MM.1S (cell line): ENCODE results near the gene MARCHF10.

ENCODE experiments used
- DNase-seq: peaks from one replicate; pipeline ENCODE4 v3.0.0-alpha.2; 2015
- H2AFZ ChIP-seq: fragments of 300-600 bp; sonication (generic); 2 replicates; pipeline ENCODE4 v1.6.0; 2016; ENCODE audit warnings: antibody characterized with exemption, low read length
- H3F3A ChIP-seq: fragments of 300-600 bp; sonication (generic); 2 replicates; pipeline ENCODE4 v1.6.1; 2016; ENCODE audit warnings: mild to moderate bottlenecking, antibody characterized with exemption, low read length, moderate library complexity, mixed read lengths; ENCODE audit not compliant: insufficient read depth
- H3K27ac ChIP-seq: fragments of 300-600 bp; sonication (generic); 2 replicates; pipeline ENCODE4 v1.5.1; 2016; ENCODE audit warnings: mild to moderate bottlenecking, low read length
- H3K27me3 ChIP-seq: fragments of 300-600 bp; sonication (generic); replicated peaks from 2 replicates; pipeline ENCODE4 v1.6.0; 2016; ENCODE audit warnings: low read length; ENCODE audit not compliant: insufficient read depth
- H3K36me3 ChIP-seq: fragments of 300-600 bp; sonication (generic); replicated peaks from 2 replicates; pipeline ENCODE4 v1.6.1; 2016; ENCODE audit warnings: mild to moderate bottlenecking, low read length, mixed read lengths; ENCODE audit not compliant: insufficient read depth
- H3K4me1 ChIP-seq: fragments of 300-600 bp; sonication (generic); 2 replicates; pipeline ENCODE4 v1.6.1; 2016; ENCODE audit warnings: low read length, mixed read lengths
- H3K4me2 ChIP-seq: fragments of 300-600 bp; sonication (generic); 2 replicates; pipeline ENCODE4 v1.6.0; 2016; ENCODE audit warnings: low read depth, low read length
- H3K4me3 ChIP-seq: fragments of 300-600 bp; sonication (generic); 2 replicates; pipeline ENCODE4 v1.5.1; 2016; ENCODE audit warnings: low read length, mixed read lengths
- H3K79me2 ChIP-seq: fragments of 300-600 bp; sonication (generic); 2 replicates; pipeline ENCODE4 v1.6.1; 2016; ENCODE audit warnings: mixed run types, low read length, mixed read lengths
- H3K9ac ChIP-seq: fragments of 300-600 bp; sonication (generic); 2 replicates; pipeline ENCODE4 v1.6.1; 2016; ENCODE audit warnings: low read length, mixed read lengths
- H3K9me2 ChIP-seq: fragments of 300-600 bp; sonication (generic); replicated peaks from 2 replicates; pipeline ENCODE4 v1.6.1; 2016; ENCODE audit warnings: mild to moderate bottlenecking, low read length, mixed read lengths; ENCODE audit not compliant: insufficient read depth
- H3K9me3 ChIP-seq: fragments of 300-600 bp; sonication (generic); replicated peaks from 2 replicates; pipeline ENCODE4 v1.6.1; 2016; ENCODE audit warnings: mild to moderate bottlenecking, low read length, mixed read lengths; ENCODE audit not compliant: insufficient read depth
- H4K20me1 ChIP-seq: fragments of 300-600 bp; sonication (generic); 2 replicates; pipeline ENCODE4 v1.6.1; 2016; ENCODE audit warnings: mild to moderate bottlenecking, low read length, moderate library complexity, mixed read lengths; ENCODE audit not compliant: insufficient read depth
- CTCF ChIP-seq: fragments of 300-600 bp; sonication (generic); IDR thresholded peaks from 2 replicates; pipeline ENCODE4 v1.5.1; 2016; ENCODE audit warnings: antibody characterized with exemption, low read length, mixed read lengths
- EZH2 ChIP-seq: fragments of 300-600 bp; sonication (generic); optimal IDR thresholded peaks from 2 replicates; pipeline ENCODE3; 2017; ENCODE audit warnings: low read depth, mild to moderate bottlenecking, antibody characterized with exemption, low read length, mixed read lengths
- EZH2phosphoT487 ChIP-seq: fragments of 300-600 bp; sonication (generic); IDR thresholded peaks from 2 replicates; pipeline ENCODE4 v1.6.1; 2018; ENCODE audit warnings: antibody characterized with exemption, low read length

MARCHF10 gene

GRCh38 chr17:62671553-62671952, 136.6 kb downstream of the MARCHF10 start:
- Histone ChIP-seq H3K9me3 (no peaks in the 10 kb centered on the region), H3K27ac (no peak overlapping the region), H4K20me1 (no peaks in the 10 kb centered on the region; the same call in 1 of the 2 replicates), H2AFZ (no peak overlapping the region), H3K36me3 (no peaks in the 10 kb centered on the region), H3K9ac (no peak overlapping the region), H3K4me3 (no peak overlapping the region), H3K4me1 (no peaks in the 10 kb centered on the region), H3K27me3 (no peaks in the 10 kb centered on the region), H3K4me2 (no peak overlapping the region), H3K9me2 (no peaks in the 10 kb centered on the region), H3K79me2 (no peaks in the 10 kb centered on the region), H3F3A (no peaks in the 10 kb centered on the region)
- DNase-seq: no peak
- TF ChIP-seq CTCF: no peak
- TF ChIP-seq EZH2: no peak
- TF ChIP-seq EZH2phosphoT487: no peak

GRCh38 chr17:62670202-62670821, 137.8 kb downstream of the MARCHF10 start:
- Histone ChIP-seq H3K27me3 (no peaks in the 10 kb centered on the region), H2AFZ (no peak overlapping the region), H3K27ac (no peak overlapping the region), H3K36me3 (no peaks in the 10 kb centered on the region), H3K79me2 (no peaks in the 10 kb centered on the region), H3K9ac (no peak overlapping the region), H3K4me3 (no peak overlapping the region), H3K4me1 (no peaks in the 10 kb centered on the region), H4K20me1 (no peaks in the 10 kb centered on the region; the same call in 1 of the 2 replicates), H3K9me2 (no peaks in the 10 kb centered on the region), H3F3A (no peaks in the 10 kb centered on the region), H3K9me3 (no peaks in the 10 kb centered on the region), H3K4me2 (no peak overlapping the region)
- TF ChIP-seq EZH2phosphoT487 (no peak), CTCF (no peak), EZH2 (no peak)
- no peak for DNase-seq

- Histone ChIP-seq H2AFZ (no peak overlapping the region), H3K27ac (no peak overlapping the region), H3K4me2 (no peak overlapping the region), H3K4me3 (no peak overlapping the region), H3K79me2 (no peaks in the 10 kb centered on the region), H3K9me3 (no peaks in the 10 kb centered on the region), H3K9me2 (no peaks in the 10 kb centered on the region), H3K36me3 (no peaks in the 10 kb centered on the region), H3F3A (no peaks in the 10 kb centered on the region), H3K4me1 (no peaks in the 10 kb centered on the region), H3K27me3 (no peaks in the 10 kb centered on the region), H3K9ac (no peak overlapping the region), H4K20me1 (no peaks in the 10 kb centered on the region; the same call in 1 of the 2 replicates)
- TF ChIP-seq EZH2phosphoT487: no peak
- TF ChIP-seq CTCF: no peak
- no peak for TF ChIP-seq EZH2
- DNase-seq: no peak
Measured at GRCh38 chr17:62668091-62668804, 139.9 kb downstream of the MARCHF10 start.
